ENCODE measurements around the gene TOMM20.

DNA sequence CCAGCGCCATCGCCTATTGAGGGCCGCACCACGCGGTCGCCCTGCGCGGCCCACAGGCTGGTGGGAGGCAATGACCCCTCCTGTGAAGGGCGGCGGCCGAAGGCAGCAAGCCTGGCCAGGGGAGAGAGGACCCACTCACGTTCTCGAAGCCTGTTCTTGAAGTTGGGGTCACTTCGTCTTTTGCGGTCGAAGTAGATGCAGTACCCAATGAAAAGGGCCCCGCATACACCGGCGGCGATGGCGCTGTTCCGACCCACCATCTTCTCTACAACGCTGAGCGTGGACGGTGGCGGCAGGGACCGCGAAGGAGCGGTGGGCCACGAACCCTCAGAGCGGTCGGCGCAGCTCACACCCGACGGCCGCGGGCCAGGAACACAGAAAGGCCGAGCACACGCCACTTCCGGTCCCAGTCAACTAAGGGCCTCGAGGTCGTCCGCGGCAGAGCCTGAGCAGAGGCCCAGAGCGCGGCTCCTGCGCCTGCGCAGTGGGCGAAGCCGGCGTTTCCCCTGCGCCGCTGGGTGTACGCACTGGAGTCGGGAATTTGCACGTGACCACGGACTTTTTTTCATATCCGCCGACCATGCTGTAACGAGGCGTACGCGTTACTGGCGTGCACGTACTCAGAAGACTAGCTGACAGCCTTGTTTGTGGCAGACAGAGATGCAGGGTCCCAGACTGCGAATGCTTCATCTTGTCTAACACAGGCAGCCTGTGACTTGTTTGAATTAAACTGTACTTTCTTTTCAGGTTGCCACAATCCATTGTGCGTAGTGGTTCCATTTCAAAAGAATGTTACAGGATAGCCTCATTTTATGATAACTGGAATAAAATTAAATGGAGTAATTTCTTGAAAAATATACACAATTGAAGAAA lies at the start of gene TOMM20:
- TF ChIP-seq ZNF219 (CRISPR knock-in tag; IDR thresholded peaks at IDR 0.05; ENCODE audit: borderline replicate concordance) (no peak), ZNF423 (CRISPR knock-in tag; IDR thresholded peaks at IDR 0.05) (no peak; the same call in none of the 2 replicates), ZNF121 (CRISPR knock-in tag; IDR thresholded peaks at IDR 0.05) (no peak), NR2C2 (CRISPR knock-in tag; IDR thresholded peaks at IDR 0.05) (no peak)
- TF ChIP-seq, protein P1, sequence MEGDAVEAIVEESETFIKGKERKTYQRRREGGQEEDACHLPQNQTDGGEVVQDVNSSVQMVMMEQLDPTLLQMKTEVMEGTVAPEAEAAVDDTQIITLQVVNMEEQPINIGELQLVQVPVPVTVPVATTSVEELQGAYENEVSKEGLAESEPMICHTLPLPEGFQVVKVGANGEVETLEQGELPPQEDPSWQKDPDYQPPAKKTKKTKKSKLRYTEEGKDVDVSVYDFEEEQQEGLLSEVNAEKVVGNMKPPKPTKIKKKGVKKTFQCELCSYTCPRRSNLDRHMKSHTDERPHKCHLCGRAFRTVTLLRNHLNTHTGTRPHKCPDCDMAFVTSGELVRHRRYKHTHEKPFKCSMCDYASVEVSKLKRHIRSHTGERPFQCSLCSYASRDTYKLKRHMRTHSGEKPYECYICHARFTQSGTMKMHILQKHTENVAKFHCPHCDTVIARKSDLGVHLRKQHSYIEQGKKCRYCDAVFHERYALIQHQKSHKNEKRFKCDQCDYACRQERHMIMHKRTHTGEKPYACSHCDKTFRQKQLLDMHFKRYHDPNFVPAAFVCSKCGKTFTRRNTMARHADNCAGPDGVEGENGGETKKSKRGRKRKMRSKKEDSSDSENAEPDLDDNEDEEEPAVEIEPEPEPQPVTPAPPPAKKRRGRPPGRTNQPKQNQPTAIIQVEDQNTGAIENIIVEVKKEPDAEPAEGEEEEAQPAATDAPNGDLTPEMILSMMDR (IDR thresholded peaks at IDR 0.05): no peak
